Choroid plexus epithelial cell (primary cell): ENCODE data around the gene CDK5R1.

ENCODE experiments used
- DNase-seq: peaks from one replicate; pipeline ENCODE4 v3.0.0-alpha.2; 2010; ENCODE audit warnings: low read depth
- H3K4me3 ChIP-seq: 2 replicates; pipeline ENCODE4 v1.5.1; 2011; ENCODE audit warnings: low read depth, mild to moderate bottlenecking, control low read depth, low read length, moderate library complexity
- TF ChIP-seq, protein P1 (sequence below): conservative IDR thresholded peaks from 2 replicates; pipeline ENCODE4 v1.5.1; 2011; ENCODE audit warnings: low read depth, mild to moderate bottlenecking, control low read depth, inconsistent platforms, low read length, moderate library complexity

Gene CDK5R1

DNA sequence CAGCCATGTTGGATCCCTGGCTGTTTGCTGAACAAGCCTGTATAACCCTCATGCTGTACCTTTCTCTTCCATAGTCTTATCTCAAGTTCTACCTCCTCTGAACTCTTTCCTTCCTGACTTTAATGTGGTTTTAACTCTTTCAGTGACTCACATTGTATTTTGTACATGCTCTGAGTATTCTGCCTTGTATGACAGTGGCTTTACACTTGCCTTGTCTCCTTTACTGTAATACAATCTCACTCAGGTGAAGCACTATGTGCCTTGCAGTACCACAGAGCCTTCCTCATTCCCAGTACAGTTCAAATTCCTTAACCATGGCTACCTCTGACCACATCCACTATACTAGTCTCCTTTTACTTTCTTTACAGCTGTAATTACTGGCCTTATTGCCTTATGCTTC lies 28.4 kb upstream of the CDK5R1 start:
- no peak for DNase-seq
- TF ChIP-seq, protein P1, sequence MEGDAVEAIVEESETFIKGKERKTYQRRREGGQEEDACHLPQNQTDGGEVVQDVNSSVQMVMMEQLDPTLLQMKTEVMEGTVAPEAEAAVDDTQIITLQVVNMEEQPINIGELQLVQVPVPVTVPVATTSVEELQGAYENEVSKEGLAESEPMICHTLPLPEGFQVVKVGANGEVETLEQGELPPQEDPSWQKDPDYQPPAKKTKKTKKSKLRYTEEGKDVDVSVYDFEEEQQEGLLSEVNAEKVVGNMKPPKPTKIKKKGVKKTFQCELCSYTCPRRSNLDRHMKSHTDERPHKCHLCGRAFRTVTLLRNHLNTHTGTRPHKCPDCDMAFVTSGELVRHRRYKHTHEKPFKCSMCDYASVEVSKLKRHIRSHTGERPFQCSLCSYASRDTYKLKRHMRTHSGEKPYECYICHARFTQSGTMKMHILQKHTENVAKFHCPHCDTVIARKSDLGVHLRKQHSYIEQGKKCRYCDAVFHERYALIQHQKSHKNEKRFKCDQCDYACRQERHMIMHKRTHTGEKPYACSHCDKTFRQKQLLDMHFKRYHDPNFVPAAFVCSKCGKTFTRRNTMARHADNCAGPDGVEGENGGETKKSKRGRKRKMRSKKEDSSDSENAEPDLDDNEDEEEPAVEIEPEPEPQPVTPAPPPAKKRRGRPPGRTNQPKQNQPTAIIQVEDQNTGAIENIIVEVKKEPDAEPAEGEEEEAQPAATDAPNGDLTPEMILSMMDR, result no peak
- H3K4me3 ChIP-seq, result no peak overlapping the region

DNA sequence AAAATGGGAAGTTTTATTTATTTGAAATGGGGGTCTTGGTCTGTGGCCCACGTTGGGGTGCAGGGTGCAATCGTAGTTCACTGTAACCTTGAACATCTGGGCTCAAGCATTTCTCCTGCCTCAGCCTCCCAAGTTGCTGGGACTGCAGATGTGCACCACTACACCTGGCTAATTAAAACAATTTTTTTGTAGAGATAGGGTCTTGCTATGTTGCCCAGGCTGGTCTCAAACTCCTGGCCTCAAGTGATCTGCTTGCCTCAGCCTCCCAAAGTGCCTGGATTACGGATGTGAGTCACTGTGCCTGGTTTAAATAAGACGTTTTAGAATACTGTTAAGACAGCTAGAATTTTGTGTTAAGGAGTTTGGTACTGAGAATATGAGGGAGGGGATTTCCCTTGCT lies 26.7 kb upstream of the CDK5R1 start:
- TF ChIP-seq, protein P1, result no peak
- no peak overlapping the region for H3K4me3 ChIP-seq
- DNase-seq, result no peak

DNA sequence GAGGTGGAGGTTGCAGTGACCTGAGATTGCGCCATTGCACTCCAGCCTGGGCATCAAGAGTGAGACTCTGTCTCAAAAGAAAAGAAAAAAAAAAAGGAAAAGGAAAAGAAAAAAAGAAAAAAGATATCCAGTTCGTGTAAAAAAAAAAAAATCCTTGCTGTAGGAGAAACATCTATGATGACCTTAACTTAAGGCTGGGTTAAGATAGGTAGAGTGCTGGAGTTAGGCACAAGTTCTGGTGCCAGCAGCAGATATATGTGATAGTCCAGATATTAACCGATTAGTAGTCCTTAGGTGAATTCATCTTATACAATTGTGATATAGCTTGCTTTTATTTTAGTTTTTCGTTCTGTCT lies 25.3 kb upstream of the CDK5R1 start:
- no peak overlapping the region for H3K4me3 ChIP-seq
- TF ChIP-seq, protein P1, result no peak
- no peak for DNase-seq

GRCh38 chr17:32461853-32462617 lies 24.8 kb upstream of the CDK5R1 start:
- TF ChIP-seq, protein P1, result peak; percentile 66
- peak; percentile 81 for DNase-seq
- H3K4me3 ChIP-seq, result no peak overlapping the region

- DNase-seq, result no peak
- H3K4me3 ChIP-seq, result no peak overlapping the region
- TF ChIP-seq, protein P1, result no peak
Measured at GRCh38 chr17:32463304-32463703, 23.5 kb upstream of the CDK5R1 start.

DNA sequence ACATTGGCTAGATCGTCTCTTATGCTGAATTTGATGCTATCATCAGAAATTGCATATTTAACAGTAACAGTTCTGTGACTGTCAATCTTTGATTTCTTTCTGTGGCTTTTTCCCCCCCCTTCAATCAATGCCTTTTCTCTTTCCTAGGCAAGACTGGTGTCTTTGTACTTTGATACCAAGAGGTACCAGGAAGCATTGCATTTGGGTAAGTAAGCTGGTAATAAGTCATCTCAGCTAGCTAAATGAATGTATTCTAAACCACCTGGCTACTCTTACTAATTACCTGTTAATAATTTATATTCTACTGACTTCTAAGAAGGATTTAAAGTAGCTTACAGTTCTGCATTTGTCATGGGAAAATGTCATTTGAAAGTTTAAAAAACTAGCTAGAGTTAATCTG lies 22.4 kb upstream of the CDK5R1 start:
- H3K4me3 ChIP-seq, result no peak overlapping the region
- TF ChIP-seq, protein P1, result no peak
- no peak for DNase-seq

DNA sequence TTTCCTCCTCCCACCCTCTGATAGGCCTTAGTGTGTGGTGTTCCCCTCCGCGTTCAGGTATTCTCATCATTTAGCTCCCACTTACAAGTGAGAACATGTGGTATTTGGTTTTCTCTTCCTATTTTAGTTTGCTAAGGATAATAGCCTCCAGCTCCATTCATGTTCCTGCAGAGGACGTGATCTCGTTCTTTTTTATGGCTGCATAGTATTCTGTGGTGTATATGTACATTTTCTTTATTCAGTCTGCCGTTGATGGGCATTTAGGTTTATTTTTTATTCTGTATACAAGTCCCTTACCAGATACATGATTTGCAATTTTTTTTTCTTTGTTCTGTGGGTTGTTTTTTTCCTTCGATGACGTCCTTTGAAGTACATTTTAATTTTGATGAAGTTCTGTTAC lies 18.8 kb upstream of the CDK5R1 start:
- no peak overlapping the region for H3K4me3 ChIP-seq
- TF ChIP-seq, protein P1, result no peak
- DNase-seq, result no peak
